Pulmonary artery endothelial cell (primary cell): Measurements from ENCODE around the gene SLC25A33. TPM values are rescaled to one million over a fixed set of nuclear protein-coding genes. Genes with fewer than 3 reads are reported as not detected.
A peak's percentile ranks its signal among the peaks of the same experiment; 100 is the strongest.
"Not testable (repeated sequence)": the region's sequence is repeated elsewhere in the genome, so short reads cannot be mapped to it uniquely, and the experiment has no call there.

Source experiments
- DNase-seq: peaks from one replicate; pipeline ENCODE4 v3.0.0-alpha.2; 2011; ENCODE audit warnings: low read depth, low spot score
- total RNA-seq: library from RNA; depleted of rRNA; stranded (reverse); fragments of >200 nt; gene quantifications from 2 replicates; pipeline ENCODE4 v1.2.3, GENCODE V29; 2014

The SLC25A33 gene
- total RNA-seq, 1 donor from 2014 or later: 6.8 TPM

DNA sequence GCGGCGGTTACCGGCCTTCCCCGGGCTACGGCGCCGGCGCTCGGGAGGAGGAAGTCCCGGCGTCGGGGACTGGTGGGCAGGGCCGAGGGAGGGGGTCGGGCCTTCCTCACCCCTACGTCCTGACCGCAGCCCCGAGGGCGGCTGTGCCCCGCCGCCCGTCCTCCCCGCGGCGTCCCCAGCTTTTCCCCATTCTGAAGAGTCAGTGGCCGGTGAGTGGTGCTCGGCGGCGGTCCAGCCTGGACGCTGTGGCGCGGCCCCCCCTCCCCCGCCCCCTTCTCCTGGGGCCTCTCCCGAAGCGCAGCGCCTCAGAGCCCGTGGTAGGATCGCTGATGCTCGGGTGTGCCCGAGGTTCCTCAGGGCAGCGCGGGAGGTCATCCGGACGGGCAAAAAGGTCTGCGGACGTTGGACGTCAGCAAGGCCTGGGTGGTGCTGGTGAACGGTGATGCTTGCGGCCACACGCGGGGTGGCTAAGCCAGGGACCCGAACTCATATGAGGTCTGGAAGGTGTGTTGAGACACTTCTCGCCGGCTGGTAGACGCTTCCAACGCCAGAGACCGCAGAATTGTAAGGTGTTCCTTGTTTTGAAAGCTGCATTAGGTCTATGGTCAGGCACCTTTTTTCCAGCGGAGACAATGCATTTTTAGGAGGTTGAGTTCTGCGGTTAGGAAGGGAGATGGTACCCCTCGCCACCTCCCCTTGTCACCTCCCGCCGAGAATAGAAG is 725 bp downstream of the SLC25A33 start:
- no peak for DNase-seq

DNA sequence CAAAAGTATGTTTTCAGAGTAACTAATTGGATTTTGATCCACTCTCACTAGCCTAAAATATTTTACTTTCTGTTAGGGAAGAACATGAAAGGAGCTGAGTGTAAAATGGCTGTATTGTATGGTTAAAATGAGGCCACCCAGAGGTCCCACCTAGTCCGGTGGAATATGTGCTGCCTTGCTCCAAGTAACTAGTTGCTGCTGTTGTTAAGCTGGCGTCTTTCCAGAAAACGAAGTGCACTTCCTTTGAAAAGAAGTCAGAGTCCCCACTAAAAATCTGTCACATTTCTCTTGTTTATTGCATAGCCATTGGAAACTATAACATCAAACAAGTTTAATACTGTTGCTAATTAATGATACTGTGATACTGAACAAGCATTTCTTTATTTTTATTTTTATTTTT is 3.2 kb downstream of the SLC25A33 start:
- peak; percentile 29 for DNase-seq

DNA sequence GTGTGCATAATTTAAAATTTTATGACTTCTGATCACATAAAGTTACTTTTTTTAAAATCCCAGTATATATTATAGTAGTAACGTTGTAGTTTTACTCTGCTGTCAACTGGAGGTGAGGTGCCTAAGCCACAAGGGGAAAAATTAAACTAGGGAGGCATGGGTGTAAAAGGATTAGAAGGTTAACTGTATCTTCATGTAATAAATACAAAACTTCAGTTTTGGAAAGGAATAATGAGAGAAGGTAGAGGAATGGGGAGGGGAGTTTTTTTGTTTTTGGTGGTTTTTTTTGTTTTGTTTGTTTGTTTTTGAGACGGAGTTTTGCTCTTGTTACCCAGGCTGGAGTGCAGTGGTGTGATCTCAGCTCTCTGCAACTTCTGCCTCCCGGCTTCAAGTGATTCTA is 5.7 kb downstream of the SLC25A33 start:
- DNase-seq: no peak

DNA sequence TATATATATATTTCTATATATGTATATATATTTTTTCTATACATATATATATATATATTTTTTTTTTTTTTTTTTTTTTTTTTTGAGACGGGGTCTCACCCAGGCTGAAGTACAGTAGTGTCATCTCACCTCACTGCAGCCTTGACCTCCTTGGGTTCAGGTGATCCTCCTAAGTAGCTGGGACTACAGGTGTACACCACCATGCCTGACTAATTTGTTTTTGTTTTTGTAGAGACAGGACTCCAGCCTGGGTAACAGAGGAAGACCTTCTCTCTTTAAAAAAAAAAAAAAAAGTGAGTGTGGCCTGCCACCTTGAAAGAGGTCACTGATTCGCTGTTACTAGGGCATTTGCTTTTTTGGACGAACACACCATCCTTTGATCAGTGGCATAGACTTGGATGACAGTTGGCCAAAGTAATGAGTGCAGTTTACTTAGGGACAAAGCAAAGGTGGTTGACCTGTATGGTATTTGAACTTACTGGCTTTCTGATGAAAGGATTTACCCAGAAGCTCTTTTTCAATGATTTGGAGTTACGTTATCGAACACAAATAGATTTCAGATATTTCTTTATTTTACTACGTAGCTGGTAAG is 10.8 kb downstream of the SLC25A33 start:
- no peak for DNase-seq

DNA sequence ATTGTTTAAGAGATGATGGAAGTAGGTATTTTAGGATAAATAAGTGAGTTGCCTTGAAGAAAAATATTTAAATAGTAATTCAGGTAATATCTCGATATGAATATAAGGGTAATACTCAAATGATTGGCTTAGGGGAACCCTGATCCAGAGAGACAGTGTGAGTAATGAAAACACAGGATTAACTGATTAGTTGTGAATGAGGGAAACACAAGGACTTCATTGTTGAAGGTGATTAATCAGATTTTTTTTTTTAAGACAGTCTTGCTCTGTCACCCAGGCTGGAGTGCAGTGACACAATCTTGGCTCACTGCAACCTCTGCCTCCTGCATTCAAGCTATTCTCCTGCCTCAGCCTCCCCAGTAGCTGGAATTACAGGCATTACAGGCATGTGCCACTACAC is 12.7 kb downstream of the SLC25A33 start:
- DNase-seq: no peak

DNA sequence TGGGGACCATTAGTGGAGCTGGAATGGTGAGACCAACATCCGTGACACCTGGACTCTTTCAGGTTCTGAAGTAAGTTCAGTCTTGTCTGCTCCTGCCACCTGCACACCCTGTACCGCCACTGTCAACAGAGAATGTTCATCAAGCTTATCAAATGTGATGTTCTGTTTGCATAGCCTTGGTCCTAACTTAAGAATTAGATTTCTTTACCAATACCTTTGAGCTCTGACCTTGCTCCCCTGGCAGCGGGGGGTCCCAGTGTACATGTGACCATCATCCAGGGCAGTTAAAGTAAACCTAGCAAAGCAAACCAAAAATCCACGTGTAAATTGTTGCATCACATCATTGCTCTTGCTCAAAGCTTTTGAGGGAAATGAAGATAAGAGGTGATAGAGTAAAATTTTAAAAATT is 14.5 kb downstream of the SLC25A33 start:
- DNase-seq: no peak

DNA sequence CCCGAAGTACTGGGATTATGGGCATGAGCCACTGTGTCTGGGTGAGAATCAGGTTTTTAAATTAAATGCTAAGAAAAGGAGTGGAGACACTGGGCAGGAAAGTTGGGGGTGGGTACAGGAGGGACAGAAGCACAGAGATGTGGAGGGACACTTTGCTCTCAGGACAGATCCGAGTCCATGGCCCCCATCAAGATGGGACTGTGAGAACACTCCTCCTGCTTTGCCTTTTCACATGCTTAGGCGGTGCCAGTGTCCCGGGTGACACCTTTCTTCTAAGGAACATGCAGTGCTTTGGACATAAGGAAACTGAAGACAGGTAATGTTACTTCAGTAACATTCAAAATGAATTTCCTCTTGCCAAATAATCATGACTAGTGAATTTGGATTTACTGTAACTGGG is 16.7 kb downstream of the SLC25A33 start:
- DNase-seq: no peak

DNA sequence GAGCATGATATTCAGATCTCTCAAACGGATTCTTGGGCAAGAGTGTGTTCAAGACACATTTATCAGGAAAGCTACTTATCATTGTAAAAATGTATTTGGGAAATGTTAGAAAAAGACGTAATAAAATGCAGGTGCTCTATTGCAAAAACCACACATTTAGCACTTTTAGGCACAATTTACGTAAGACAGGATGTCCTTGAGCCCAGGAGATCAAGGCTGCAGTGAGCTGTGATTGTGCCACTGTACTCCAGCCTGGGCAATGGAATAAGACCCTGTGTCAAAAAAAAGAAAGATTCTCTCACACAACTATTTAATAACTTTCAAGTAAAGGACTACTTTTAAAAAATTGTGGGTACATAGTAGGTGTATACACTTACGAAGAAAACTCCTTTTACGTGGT is 18.4 kb downstream of the SLC25A33 start:
- DNase-seq: no peak

DNA sequence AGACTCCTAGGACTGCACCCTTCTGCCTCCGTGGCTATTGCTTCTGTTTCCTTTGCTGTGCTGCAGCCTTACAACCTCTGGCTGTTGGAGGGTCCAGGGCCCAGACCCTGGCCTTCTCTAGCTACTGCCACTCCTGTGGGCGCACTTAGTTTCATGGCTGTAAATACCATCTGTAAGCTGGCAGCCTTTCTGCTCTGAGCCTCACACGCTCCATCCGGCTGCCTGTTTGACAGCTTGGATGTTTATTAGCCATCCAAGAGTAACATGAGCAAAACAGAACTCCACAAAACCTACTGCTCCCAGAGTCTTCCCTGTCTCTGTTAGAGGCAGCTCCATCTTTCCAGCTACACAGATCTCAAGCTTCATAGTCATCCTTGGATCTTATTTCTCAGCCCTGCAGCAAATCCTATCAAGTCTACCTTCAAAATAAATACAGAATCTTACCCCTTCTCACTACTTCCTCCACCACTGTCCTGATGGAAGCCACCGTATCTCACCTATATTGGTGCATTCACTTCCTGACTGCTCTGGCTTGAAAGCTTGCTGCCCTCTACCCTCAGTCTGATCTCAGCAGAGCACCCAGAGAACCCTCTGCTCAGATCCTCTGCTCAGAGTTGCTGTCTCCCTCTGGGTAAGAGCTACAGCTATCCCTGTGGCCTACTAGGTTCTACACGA is 19.1 kb downstream of the SLC25A33 start:
- no peak for DNase-seq

DNA sequence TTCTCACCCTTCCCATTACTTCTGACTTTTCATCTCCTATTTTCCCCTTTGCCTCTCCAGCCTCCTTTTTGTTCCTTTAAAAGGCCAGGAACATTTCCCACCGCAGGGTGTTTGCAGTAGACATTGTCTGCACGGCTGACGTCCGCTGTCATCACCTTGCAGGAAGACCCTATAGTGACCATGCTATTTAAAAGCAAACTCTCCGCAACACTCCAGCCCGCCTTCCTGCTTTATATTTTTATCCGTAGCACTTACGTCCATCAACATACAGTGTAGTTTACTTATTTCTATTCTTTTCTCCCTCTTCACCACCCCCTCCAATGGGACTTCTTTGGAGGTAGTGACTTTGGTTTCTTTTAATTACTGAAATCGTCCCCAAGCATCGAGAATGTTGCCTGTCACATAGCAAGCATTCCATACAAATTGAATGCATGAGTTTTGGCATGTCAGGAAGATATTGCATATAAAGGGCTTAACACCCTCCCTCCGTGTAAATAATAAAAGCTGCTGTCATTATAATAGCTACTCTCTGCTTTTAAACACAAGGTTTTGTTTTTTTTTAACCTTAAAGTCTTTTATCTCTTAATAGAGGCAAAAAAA is 19.8 kb downstream of the SLC25A33 start:
- DNase-seq: no peak

DNA sequence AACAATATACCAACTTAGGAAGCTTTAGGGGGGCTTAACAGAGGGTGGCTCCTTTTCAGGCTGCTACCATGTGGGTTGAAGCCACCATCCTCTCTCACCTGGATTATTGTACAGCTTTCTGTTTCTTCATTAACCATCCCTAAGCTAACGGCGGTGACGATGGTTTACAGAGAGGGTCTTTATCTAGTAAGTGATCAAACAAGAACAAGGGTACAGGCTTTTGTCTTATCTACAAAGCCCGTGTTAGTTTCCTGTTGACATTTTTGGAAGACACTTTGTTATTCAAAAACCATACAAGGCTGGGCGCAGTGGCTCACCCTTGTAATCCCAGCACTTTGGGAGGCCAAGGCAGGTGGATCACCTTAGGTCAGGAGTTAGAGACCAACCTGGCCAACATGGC is 20.4 kb downstream of the SLC25A33 start:
- DNase-seq: no peak

DNA sequence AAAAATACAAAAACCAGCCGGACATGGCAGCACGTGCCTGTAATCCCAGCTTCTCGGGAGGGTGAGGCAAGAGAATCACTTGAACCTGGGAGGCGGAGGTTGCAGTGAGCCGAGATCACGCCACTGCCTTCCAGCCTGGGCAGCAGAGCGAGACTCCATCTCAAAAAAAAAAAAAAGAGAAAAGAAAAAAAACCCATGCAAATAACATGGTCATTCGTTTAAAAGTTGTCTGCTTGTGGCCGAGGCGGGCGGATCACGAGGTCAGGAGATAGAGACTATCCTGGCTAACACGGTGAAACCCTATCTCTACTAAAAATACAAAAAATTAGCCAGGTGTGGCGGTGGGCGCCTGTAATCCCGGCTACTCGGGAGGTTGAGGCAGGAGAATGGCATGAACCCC is 20.8 kb downstream of the SLC25A33 start:
- DNase-seq: not testable (repeated sequence)

DNA sequence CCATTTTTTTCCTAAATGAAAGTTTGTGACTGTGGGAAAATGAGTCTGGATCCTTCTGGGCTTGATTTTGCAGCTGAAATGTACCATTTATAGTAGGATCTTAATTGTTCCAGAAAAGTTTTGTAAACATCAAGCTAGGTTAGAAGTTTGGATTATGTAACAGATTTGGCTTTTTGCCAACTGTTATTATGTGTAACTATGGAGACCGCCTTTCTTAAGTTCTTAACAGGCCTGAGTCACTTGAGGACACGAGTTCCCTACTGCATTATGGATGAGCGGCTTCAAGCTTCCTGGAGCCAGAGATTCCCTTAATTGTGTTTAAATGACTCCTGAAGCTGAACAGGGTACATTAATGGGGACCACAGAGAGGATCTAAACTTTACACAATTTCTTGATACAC is 22.2 kb downstream of the SLC25A33 start:
- peak; percentile 89 for DNase-seq

DNA sequence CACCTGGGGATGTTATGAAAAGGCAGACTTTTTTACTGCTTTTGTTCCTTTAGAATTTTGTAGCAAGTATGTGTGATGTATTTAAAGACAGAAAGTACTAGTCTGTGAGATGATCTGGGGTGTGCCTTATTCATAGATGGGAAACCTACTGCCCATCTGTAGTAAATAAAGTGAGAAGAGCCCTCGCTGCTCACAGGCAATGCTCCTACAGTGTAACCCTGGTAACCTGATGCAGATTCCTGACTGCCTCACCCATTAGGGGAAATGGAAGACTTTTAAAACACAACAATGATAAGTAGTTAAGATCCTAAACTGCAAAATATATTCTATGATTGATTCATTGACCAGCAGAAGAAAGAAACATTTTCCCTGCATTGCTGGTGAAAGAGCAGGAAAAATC is 30.0 kb downstream of the SLC25A33 start:
- no peak for DNase-seq

DNA sequence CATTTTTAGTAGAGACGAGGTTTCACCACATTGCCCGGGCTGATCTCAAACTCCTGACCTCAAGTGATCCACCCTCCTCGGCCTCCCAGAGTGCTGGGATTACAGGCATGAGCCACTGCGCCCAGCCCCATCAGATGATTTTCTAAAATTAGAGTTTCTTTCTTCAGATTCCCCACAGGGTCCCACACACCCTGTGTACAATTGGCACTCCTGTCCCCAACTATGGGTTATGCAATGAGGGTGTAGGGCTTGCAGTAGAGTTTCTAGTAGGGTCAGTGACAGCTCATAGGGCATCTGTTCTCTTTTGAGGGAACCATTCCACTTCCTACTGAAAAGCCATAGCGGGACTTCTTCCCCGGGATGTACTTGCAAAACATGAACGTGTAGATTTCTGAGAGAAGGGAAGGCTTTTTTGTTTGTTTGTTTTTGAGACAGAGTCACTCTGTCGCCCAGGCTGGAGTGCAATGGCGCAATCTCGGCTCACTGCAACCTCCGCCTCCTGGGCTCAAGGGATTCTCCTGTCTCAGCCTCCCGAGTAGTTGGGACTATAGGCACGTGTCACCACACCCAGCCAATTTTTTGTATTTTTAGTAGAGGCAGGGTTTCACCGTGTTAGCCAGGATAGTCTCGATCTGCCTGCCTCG is 31.7 kb downstream of the SLC25A33 start:
- not testable (repeated sequence) for DNase-seq

DNA sequence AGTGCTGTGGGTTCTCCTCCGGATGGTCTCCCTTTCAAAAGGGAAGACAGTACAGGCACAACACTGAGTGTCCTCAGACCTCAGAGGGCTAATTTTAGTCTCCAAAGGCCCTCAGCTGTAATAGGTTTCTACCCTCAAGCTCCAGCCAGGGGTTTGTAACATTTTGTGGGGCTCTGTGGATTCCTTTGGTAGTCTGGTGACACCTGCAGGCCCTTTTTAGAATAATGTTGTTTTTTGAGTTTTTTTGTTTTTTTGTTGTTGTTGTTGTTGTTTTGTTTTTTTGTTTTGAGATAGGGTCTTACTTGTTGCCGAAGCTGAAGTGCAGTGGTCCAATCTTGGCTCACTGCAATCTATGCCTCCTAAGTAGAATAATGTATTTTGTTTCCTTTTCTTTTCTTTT is 34.5 kb downstream of the SLC25A33 start:
- DNase-seq: no peak

DNA sequence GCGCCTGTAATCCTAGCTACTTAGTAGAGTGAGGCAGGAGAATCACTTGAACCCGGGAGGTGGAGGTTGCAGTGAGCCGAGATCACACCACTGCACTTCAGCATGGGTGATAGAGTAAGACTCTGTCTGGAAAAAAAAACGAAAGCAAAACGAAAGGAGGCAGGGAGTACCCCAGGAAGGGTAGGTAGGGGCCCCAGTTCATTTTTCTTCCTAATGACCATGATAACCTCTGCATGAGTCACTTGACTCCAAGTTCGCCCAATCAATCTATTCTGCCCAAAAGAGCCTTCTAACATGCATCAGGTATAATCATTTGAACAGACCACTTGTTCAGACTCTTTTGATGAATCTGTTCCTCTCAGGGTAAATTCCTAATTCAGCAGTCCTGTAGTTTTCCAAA is 36.2 kb downstream of the SLC25A33 start:
- DNase-seq: no peak

DNA sequence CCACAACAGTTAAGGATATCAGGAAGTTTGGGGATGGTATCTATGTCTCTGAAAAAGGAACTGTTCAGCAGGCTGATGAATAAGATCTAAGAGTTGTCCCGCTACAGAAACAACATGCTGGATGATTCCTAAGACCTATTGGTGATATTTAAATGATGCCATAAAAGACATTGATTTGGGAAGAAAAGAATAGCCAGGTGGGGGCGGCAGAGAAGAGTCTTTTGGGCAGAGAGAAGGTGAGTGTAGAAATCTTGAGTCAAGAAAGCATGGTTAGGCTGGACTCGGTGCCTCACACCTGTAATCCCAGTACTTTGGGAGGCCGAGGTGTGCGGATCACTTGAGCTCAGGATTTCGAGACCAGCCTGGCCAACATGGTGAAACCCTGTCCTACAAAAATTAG is 37.6 kb downstream of the SLC25A33 start:
- no peak for DNase-seq

DNA sequence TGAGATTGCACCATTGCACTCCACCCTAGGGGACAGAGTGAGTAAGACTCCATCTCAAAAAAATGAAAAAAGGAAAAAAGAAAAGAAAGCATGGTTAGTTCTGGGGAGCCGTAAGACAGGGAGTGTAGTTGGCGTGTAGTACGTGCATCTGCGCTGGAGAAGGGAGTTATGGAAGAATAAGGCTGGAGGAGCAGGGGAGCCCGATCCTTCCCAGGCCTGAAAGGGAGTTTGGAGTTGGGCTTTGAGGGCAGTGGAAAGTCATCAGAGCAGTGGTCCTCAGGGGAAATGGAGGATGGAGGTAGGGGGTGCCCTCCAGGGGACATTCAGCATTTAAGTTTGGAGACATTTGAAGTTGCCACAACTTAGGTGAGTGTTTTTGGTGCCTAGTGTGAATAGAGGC is 38.2 kb downstream of the SLC25A33 start:
- DNase-seq: no peak

DNA sequence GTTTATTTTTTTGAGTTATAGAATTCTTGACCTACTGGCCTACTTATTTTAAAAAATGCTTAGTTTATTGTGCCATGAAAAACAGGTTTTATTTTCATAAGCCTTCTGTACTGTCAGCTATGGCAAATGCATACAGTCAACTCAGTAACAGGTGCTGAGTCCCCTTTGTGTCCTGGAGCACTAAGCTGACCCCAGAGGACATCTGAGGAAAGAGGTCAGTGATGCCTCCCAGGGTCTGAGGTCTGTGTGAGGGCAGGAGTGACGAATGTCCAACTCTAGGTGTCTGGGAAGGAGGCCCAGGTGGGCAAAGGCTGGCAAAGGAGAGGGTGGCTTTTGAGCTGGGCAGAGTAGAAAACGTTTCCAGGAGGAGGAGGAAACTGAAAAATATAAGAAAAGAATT is 41.7 kb downstream of the SLC25A33 start:
- DNase-seq: no peak

DNA sequence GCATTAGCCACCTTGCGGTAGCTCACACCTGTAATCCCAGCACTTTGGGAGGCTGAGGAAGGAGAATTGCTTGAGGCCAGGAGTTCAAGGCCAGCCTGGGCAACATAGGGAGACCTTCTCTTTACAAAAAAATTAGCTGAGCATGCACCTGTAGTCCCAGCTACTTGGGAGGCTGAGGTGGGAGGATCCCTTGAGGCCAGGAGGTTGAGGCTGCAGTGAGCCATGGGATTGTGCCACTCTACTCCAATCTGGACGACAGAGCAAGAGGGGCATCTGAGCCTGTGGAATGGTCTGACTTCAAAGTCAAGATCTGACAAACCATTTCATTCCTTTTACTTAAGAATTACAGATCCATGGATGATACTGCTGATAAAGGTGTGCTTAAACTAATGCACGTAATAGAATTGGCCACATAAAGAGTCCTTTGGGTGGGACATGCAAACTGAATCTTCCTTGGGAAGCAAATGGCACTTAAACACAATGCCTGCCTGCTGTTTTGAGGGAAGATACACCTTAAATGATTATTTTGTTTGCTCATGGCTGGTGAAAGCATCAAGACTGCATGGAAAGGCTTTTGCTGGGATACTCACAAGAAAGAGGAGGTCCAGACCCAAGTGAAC is 47.0 kb downstream of the SLC25A33 start:
- no peak for DNase-seq
